ENCODE results near the gene ZNF22. TPM values are rescaled to one million over a fixed set of nuclear protein-coding genes. Genes with fewer than 3 reads are reported as not detected.

ZNF22 gene
- total and polyA plus RNA-seq, 2 experiments from 2014 or later: 22.1 to 31.3 TPM

DNA sequence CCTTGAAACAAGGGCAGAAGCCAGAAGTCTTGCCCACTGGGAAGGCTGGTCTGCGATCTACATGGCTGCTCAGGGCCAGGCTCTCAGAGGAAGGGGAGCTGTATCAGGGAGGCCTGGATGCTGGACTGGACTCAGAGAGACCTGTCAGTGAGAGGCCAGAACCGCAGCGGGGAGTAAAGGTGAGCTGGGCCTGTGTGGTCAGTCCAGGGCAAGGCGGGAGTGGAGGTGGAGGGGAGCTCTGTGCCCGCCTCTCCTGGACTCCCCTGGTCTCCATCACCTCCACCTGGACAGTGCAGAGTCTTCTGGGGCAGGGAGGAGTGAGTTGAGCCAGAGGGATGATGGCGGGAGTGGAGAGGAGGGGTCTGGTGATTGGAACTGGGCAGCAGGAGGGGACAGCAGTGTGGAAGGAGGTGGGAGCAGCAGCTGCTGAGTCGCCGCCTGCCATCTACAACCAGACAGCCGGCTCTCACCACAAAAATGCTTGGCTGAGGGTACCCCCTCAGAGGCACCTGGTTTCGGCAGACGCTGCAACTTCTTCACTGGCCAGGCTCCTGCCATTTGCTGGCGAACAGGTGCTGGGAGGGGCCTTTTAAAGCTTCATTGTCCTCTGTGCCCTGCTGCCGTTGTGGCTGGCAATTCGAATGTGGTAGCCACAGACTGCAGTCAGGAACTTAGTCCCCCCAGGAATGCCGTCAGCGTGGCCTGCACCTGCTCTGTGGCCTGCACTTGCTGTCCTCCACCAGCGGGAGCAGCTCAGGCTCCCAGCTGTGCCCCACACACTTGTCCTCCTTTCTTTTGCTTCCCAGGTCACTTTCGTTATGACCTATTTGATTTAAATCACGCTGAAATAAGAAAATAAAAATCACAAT, 37.6 kb upstream of the ZNF22 start:
- Histone ChIP-seq H3K4me3 (no peak overlapping the region), H3K9me3 (ENCODE audit: low read depth) (no peaks in the 10 kb centered on the region), H3K36me3 (no peaks in the 10 kb centered on the region), H3K4me1 (ENCODE audit: low read depth) (peaks cover 73% of the 10 kb centered on the region), H3K27me3 (no peaks in the 10 kb centered on the region), H3K27ac (peak overlapping the region; percentile 95)
- peak; percentile 14 for TF ChIP-seq CTCF (IDR thresholded peaks at IDR 0.05; ENCODE audit: low read depth, low read length)
- peak in 1 of 2 donors; percentile 45 for DNase-seq (ENCODE audit: low read depth in 1 of 2, low spot score in 1 of 2)

- Histone ChIP-seq H3K4me3 (no peak overlapping the region), H3K4me1 (ENCODE audit: low read depth) (peaks cover 66% of the 10 kb centered on the region), H3K27me3 (no peaks in the 10 kb centered on the region), H3K27ac (peak overlapping the region; percentile 95), H3K36me3 (no peaks in the 10 kb centered on the region), H3K9me3 (ENCODE audit: low read depth) (no peaks in the 10 kb centered on the region)
- peak in 1 of 2 donors; percentile 68 for DNase-seq (ENCODE audit: low read depth in 1 of 2, low spot score in 1 of 2)
- peak; percentile 0 for TF ChIP-seq CTCF (IDR thresholded peaks at IDR 0.05; ENCODE audit: low read depth, low read length)
Observed at GRCh38 chr10:44963772-44964633, 36.7 kb upstream of the ZNF22 start.

DNA sequence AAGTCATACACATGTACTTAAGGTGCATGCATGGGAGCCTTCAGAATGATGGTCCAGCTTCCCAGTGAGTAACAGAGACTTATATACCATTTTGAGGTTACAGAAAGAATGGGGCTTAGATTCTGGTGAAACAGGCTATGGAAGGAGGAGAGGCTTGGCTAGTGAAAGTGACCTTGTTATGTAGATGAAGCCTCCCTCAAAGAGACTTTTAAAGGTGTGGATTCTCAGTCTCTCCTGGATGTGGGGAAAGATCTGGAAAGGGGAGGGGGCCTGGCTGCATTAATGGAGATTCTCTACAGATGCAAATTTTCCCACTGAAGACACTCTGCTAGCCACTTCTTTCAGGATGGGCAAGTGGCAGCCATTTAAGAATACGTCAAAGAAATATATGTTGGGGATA, 35.6 kb upstream of the ZNF22 start:
- TF ChIP-seq CTCF (IDR thresholded peaks at IDR 0.05; ENCODE audit: low read depth, low read length): no peak
- Histone ChIP-seq H3K4me3 (no peak overlapping the region), H3K27ac (peak overlapping the region; percentile 95), H3K9me3 (ENCODE audit: low read depth) (no peaks in the 10 kb centered on the region), H3K27me3 (no peaks in the 10 kb centered on the region), H3K4me1 (ENCODE audit: low read depth) (peaks cover 65% of the 10 kb centered on the region), H3K36me3 (no peaks in the 10 kb centered on the region)
- no peak for DNase-seq (ENCODE audit: low read depth in 1 of 2, low spot score in 1 of 2)

GRCh38 chr10:44965651-44966097, 35.0 kb upstream of the ZNF22 start:
- DNase-seq (ENCODE audit: low read depth in 1 of 2, low spot score in 1 of 2): peak in 1 of 2 donors; percentile 73
- no peak for TF ChIP-seq CTCF (IDR thresholded peaks at IDR 0.05; ENCODE audit: low read depth, low read length)
- Histone ChIP-seq H3K27me3 (no peaks in the 10 kb centered on the region), H3K36me3 (no peaks in the 10 kb centered on the region), H3K27ac (peak overlapping the region; percentile 95), H3K4me3 (no peak overlapping the region), H3K9me3 (ENCODE audit: low read depth) (no peaks in the 10 kb centered on the region), H3K4me1 (ENCODE audit: low read depth) (peaks cover 59% of the 10 kb centered on the region)

DNA sequence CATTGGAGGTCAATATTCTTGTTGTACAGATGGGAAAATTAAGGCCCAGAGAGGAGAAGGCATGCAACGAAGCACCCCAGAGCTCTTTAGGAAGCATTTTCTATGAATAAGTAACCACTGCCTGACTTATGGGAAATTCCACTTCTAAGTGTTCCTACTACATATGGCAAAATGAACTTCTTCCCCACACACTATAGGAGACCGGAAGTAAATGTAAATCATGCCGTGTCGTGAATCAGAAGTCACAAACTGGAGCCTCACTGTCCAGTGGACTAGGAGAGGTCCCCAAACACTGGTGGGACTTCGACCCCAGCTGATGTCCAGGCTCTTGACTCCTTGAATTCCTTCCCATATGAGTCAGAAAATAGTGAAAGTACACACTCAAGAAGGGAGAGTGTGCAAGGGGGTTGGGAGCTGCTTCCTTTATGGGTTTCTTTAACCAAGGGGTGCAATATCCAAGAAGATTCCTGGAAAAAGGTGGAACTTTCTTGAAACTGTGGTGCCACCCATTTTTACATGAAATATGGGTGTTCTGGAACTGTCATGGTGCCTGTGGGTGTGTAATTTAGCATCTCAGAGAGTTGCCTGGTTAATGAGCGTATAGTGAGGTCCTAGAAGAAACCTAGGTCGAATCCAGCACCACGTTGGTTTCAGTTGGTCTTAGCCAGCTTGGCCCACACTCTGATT, 34.5 kb upstream of the ZNF22 start:
- no peaks in the 10 kb centered on the region for H3K36me3 ChIP-seq
- H3K4me1 ChIP-seq (ENCODE audit: low read depth): peaks cover 53% of the 10 kb centered on the region
- no peak overlapping the region for H3K4me3 ChIP-seq
- no peak overlapping the region for H3K27ac ChIP-seq
- H3K9me3 ChIP-seq (ENCODE audit: low read depth): no peaks in the 10 kb centered on the region
- TF ChIP-seq CTCF (IDR thresholded peaks at IDR 0.05; ENCODE audit: low read depth, low read length): no peak
- no peaks in the 10 kb centered on the region for H3K27me3 ChIP-seq
- DNase-seq (ENCODE audit: low read depth in 1 of 2, low spot score in 1 of 2): no peak
